HG02970 (cell line): ENCODE results near the gene PARN.

Source experiments
- ATAC-seq: cut with Tn5 transposase; IDR thresholded peaks from one replicate; pipeline ENCODE4 v1.9.1; 2021; ENCODE audit warnings: mild to moderate bottlenecking, moderate library complexity, moderate number of reproducible peaks; ENCODE audit not compliant: unreplicated experiment, low FRiP score

PARN gene

DNA sequence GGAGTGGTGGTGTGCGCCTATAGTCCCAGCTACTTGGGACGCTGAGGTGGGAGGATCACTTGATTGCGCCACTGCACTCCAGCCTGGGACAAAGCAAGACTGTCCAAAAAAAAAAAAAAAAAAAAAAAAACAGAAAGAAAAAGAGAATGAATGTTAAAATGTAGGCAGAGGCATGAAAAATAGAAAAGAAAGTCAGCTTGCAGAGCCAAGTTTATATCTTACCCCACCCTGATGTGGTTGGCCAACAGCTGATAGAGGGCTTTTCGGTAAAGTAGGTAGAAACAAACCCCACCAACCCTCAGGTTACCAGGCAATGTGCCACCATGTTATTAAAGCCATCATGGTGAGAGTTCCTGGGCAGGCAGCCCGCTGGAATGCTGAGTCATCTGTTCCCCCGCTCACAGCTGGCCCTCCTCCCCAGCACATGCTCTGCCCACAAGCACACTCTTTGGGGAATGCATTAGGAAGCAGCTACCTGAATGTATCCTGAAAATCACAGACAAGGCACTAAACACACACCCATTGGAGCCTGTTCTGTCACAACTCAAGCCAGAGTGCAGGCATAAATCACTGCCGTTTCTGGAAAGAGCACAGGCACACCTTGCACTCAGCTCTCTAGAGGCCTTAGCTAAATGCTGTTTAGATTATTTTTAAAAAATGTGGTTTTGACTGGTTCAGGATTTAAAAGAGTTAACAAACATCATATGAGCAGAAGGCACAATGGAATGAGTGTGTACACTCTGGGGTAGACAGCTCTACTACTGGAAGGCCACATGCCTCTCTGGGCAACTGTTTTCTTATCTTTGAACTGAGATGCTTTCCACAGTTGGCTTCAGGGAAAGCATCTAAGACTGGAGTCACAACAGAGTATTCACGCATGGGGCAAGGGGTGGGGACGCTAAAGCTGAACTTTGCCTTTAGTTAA, 128.5 kb downstream of the PARN start:
- no peak for ATAC-seq

DNA sequence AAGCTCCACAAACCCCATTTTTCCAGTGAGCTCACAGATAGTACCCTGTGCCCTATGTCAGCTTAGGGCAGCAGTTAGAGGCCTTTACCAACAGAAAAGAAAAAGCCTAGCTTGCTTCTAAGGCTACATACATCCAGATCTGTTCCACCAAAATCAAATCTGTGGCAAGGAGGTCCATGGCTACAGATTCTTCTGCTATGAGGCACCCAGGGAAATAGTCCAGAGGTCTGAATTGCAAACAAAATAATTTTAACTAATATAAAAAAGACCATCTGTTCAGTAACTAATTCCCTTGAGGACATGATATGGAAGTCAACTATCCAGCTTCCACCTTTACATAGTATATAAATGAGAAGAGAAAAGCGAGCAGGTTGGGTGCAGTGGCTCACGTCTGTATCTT, 129.3 kb downstream of the PARN start:
- no peak for ATAC-seq

DNA sequence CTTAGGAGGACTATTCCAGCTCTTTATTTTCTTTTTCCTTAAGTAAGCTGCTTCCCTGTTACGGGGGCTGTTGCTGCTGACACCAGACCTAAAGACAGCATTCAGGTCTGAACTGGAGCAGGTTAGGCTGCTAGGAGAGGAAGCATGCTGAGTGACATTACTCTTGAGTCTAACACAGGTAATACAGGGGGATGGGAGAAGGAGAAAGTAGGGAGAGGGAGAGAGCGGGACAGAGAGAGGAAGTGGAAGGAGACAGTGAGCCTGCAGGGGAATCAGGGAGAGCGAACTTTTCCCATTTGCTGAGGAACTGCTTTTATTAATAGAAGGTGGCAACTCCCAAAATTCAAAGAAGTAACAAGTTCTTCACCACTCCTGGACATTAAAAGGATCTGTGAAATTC, 130.9 kb downstream of the PARN start:
- no peak for ATAC-seq

DNA sequence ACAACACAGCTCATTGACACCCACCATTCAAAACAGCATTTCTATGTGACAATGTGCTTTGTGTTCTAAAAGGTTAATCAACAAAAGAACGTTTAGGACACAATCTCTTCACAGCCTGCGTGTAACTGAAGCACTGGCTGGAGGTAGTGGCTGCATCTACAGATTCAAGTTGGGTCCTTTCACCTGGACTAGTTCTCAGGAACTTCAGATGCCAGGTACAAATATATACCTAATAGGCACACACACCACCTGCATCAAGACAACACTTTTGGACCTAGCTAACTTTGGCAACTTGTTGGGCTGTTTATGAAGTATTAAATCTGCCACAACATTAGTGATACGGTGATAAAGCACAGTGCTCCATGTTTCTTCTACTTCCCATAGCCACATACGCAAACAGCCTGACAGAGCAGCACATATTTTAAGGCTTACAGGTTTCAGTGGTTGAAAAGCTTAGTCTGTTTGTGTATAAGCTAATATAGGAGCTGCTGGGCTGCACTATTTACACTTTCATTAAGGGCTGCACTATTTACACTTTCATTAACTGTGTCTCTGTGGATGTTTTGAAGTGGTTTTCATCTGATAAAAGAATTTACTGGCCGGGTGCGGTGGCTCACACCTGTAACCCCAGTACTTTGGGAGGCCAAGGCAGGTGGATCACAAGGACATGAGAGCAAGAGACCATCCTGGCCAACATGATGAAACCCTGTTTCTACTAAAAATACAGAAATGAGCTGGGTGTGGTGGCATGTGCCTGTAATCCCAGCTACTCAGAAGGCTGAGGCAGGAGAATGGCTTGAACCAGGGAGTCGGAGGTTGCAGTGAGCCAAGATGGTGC, 132.6 kb downstream of the PARN start:
- no peak for ATAC-seq

- no peak for ATAC-seq
Measured at GRCh38 chr16:14496786-14497185, 133.3 kb downstream of the PARN start.

- no peak for ATAC-seq
Measured at GRCh38 chr16:14496047-14496770, 133.9 kb downstream of the PARN start.

DNA sequence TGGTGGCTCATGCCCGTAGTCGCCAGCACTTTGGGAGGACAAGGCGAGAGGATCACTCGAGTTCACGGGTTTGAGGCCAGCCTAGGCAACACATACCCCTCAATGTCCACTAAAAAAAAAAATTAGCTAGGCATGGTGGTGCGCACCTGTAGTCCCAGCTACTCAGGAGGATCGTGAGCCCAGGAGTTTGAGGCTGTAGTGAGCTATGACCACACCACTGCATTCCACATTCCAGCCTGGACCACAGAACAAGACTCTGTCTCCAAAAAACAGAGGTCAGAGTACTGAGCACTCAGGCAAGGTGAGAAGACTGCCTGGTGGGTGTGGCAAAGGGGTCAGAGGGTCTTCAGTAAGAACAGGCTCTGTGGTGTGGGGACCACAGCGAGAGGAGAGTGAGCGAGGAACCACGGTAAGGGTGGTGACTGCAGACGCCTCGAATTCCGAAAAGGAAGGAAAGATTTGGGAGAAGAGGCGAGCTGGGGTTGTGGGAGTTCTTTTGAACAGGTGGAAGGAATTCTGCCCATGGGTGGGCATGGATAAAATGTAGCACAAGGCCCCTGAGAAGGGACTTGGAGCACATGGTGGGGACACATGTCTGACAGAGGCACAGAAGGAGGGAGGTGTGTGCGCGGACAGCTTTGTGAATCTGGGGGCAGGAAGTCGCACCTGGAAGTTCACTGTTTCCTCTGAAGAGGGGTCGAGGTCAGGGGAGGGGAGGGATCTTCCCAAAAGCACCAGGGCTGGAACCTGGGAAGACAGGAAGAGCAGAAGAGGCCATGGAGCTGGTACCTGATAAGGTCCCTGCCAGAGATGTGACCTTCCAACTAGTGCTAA, 134.6 kb downstream of the PARN start:
- ATAC-seq, result no peak

GRCh38 chr16:14494396-14494966, 135.6 kb downstream of the PARN start:
- ATAC-seq, result no peak

DNA sequence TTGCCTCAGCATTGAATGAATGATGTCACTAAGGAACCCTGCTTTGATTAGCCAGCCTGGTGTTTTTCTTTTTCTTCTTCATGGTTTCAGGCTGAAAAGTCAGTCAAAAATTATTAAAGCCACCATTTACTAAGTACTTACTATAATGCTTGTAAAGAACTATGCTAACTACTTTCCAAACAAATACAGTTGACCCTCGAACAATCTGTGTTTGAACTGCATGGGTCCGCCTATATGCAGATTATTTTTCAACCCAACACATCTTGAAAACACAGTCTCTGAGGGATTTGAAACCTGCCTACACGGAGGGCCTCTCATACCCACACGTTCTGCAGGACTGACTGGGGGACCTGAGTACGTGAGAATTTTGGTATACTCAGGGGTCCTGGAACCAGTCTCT, 136.3 kb downstream of the PARN start:
- no peak for ATAC-seq

- ATAC-seq, result no peak
Measured at GRCh38 chr16:14492614-14493013, 137.4 kb downstream of the PARN start.

DNA sequence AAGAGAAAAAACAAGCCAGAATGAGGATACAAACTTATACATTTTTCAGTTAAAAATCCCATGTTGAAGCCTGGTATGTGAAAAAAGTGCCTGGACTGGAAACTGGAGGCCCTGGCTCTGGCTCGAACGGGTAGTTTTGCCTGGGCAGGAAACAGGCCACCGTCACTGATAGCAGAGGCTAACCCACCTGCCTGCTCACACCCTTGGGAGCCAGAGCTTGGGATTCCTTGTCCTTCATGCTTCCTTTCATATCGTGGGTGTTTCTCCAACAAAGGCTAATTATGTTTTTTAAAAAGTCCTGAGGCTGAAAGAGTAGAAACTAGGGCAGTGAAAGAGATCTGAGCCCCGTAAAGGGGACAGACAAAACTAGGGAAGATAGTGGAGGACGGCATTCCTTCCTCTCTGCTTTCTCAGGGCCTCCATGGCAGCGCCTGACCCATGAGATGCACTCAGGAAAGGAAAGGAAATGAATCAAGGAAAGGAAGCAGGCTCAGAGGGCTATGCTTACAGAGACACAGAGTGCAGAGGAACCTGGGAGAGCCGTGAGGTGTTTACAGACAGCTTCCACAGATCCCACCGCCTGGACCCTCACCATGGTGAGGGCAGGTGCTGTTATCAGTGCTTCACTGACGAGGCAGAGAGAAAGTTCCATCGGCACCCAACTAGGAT, 138.1 kb downstream of the PARN start:
- no peak for ATAC-seq

GRCh38 chr16:14490235-14490634, 139.8 kb downstream of the PARN start:
- ATAC-seq, result no peak

GRCh38 chr16:14489460-14489859, 140.6 kb downstream of the PARN start:
- no peak for ATAC-seq

- ATAC-seq, result no peak
Measured at GRCh38 chr16:14487579-14487978, 142.5 kb downstream of the PARN start.

DNA sequence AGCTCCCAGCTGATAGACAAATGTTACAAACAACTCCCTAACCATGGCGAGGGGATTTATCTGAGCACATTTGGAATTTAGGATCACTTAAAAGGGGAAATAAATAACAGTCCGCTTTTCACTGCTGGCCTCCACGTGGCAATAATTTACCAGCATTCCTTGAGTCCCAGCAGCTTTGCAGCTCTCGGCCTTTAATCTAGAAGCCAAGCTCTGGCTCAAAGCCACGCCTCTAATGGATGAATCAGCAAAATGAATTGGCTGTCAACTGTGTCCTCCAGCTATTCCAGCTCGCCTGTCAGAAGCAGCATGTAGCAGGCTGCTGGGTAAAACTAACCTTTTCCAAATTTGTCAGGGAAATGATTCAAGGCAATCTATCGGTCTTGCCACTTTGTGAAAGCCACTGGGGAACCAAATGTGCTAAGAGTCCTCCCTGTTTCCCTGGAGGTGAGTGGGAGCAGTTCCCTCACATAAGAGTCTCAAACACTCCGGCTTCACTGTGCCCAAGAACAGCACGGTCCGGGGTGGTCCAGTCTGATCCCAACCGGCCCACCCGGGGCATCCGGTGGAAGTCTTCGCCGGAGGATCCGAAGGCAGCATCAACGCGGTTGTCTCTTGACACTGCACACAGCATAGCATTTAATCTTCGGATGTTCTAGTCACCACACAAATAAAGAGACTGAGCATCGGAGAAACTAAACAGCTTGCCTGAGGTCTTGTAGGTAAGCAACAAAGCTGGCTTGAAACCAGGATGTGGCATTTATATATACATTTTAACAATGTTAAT, 143.3 kb downstream of the PARN start:
- ATAC-seq, result no peak

DNA sequence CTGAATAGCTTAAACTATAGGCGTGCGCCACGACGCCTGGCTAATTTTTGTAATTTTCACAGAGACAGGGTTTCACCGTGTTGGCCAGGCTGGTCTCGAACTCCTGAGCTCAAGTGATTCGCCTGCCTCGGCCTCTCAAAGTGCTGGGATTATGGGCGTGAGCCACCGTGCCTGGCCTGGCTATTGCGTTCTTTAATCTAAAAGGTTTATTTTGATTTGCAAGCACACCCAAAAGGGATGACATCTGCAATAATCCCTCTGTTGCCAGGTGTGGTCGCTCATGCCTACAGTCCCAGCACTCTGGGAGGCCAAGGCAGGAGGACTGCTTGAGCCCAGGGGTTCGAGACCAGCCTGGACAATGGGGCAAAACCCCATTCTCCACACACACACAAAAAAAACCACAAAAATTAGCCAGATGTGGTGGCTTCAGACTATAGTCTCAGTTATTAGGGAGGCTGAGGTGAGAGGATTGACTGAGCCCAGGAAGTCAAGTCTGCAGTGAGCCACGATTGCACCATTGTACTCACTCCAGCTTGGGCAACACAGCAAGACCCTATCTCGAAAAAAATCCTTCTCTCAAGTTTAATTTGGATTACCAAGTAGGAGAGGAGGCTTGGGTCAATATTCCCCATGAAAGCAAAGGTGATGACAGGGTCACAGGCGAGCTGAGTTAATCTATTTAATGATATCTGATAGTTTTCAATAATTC, 144.1 kb downstream of the PARN start:
- ATAC-seq, result no peak

DNA sequence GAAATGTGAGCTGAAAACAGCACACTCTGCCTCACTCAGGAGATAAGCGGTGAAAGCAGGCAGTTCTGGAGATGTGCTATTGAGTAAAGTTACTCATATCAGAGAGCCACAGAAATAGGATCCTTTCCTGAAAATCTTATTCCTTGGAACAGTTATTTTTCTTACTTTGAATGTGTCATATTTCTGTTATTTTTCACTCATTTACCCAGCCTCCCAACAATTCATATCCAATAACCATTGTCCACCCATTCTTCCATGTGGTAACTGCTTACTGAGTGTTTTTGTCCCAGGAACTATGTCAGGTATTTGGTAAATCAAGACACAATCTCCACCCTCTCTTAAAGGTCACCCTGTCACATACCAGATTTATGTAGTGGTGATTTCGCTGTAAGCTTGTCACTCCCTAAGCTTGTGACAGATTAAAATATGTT, 144.9 kb downstream of the PARN start:
- ATAC-seq, result no peak
